ENCODE results near the gene LDB2.

The LDB2 gene

DNA sequence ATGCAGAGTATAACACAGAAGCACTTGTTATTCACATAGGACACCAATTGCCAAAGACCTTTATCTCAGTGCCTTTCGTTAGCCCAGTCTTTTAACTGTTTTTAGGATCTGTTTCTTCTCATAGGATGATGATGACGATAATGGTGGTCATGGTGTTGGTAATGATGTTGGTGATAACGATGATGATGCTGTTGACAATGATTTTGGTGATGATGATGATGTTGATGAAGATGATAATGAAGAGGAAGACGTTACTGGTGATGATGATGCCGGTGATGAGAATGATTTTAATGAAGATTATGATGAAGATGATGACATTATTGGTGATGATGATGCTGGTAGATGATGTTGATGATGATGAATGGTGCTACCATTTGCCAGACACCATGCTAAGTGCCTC, 29.8 kb downstream of the LDB2 start:
- no peaks in the 10 kb centered on the region for H3F3A ChIP-seq (ENCODE audit: control insufficient read depth, insufficient read depth)
- H3K79me2 ChIP-seq (ENCODE audit: control insufficient read depth, low read length): no peaks in the 10 kb centered on the region
- H3K36me3 ChIP-seq (ENCODE audit: control insufficient read depth, low read length): no peaks in the 10 kb centered on the region
- H3K4me1 ChIP-seq (ENCODE audit: control insufficient read depth, low read length): no peaks in the 10 kb centered on the region
- H3K27ac ChIP-seq (ENCODE audit: low read depth, low read length): no peak overlapping the region
- no peak for TF ChIP-seq EZH2phosphoT487 (IDR thresholded peaks at IDR 0.05; ENCODE audit: borderline replicate concordance, low read length)
- TF ChIP-seq, protein P1, sequence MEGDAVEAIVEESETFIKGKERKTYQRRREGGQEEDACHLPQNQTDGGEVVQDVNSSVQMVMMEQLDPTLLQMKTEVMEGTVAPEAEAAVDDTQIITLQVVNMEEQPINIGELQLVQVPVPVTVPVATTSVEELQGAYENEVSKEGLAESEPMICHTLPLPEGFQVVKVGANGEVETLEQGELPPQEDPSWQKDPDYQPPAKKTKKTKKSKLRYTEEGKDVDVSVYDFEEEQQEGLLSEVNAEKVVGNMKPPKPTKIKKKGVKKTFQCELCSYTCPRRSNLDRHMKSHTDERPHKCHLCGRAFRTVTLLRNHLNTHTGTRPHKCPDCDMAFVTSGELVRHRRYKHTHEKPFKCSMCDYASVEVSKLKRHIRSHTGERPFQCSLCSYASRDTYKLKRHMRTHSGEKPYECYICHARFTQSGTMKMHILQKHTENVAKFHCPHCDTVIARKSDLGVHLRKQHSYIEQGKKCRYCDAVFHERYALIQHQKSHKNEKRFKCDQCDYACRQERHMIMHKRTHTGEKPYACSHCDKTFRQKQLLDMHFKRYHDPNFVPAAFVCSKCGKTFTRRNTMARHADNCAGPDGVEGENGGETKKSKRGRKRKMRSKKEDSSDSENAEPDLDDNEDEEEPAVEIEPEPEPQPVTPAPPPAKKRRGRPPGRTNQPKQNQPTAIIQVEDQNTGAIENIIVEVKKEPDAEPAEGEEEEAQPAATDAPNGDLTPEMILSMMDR (IDR thresholded peaks at IDR 0.05; ENCODE audit: low read depth, low read length, poor library complexity, severe bottlenecking): no peak
- no peaks in the 10 kb centered on the region for H3K9me3 ChIP-seq (ENCODE audit: control insufficient read depth, insufficient read depth, low read length)
- no peaks in the 10 kb centered on the region for H3K27me3 ChIP-seq (ENCODE audit: control insufficient read depth, low read length)
- no peak overlapping the region for H3K4me2 ChIP-seq (ENCODE audit: low read length)
- no peaks in the 10 kb centered on the region for H4K20me1 ChIP-seq (ENCODE audit: control insufficient read depth, insufficient read depth, low read depth, low read length)
- H3K4me3 ChIP-seq (ENCODE audit: low read length): no peak overlapping the region
- no peaks in the 10 kb centered on the region for H3K9me2 ChIP-seq (replicated peaks; ENCODE audit: control insufficient read depth, low read length)

DNA sequence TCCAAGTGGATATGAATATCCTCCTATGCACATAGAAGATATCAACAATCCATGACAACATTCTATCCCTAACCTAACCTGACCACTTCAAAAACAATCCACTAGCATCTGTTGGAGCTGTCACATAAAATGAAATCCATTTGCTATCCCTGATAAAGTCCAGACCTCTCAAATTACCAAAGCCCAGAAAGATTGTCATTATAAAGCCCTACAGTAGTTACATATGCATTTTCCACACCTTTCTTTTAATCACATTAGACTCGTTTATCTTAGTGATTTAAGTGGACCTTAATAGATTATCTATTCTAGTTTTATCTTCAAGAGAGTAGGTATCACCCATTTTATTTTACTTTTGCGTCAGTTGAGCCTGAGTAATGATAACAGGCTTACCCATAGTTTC, 30.6 kb downstream of the LDB2 start:
- Histone ChIP-seq H3K79me2 (ENCODE audit: control insufficient read depth, low read length) (no peaks in the 10 kb centered on the region), H3K9me2 (replicated peaks; ENCODE audit: control insufficient read depth, low read length) (no peaks in the 10 kb centered on the region), H3F3A (ENCODE audit: control insufficient read depth, insufficient read depth) (no peaks in the 10 kb centered on the region), H4K20me1 (ENCODE audit: control insufficient read depth, insufficient read depth, low read depth, low read length) (no peaks in the 10 kb centered on the region), H3K27ac (ENCODE audit: low read depth, low read length) (no peak overlapping the region), H3K4me3 (ENCODE audit: low read length) (no peak overlapping the region), H3K9me3 (ENCODE audit: control insufficient read depth, insufficient read depth, low read length) (no peaks in the 10 kb centered on the region), H3K4me1 (ENCODE audit: control insufficient read depth, low read length) (no peaks in the 10 kb centered on the region), H3K27me3 (ENCODE audit: control insufficient read depth, low read length) (no peaks in the 10 kb centered on the region), H3K4me2 (ENCODE audit: low read length) (no peak overlapping the region), H3K36me3 (ENCODE audit: control insufficient read depth, low read length) (no peaks in the 10 kb centered on the region)
- no peak for TF ChIP-seq EZH2phosphoT487 (IDR thresholded peaks at IDR 0.05; ENCODE audit: borderline replicate concordance, low read length)
- TF ChIP-seq, protein P1 (IDR thresholded peaks at IDR 0.05; ENCODE audit: low read depth, low read length, poor library complexity, severe bottlenecking): no peak

DNA sequence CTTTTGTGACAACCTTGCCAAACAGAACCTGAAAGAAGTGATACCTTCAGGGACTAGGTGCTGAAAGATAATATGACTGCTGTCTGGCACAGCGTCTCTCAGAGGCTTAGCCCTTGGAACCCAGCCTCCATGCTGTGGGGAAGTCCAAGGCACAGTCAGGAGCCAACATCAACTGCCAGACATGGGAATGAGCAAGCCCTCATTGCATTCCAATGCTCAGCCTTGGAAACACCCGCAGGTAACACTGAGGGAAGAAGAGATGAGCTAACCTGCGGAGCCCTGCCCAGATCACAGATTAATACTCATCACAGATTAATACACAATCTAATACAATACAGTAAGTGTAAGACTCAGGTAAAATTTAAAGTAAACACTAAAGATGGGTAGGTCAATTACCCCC, 31.5 kb downstream of the LDB2 start:
- no peaks in the 10 kb centered on the region for H4K20me1 ChIP-seq (ENCODE audit: control insufficient read depth, insufficient read depth, low read depth, low read length)
- no peaks in the 10 kb centered on the region for H3K9me3 ChIP-seq (ENCODE audit: control insufficient read depth, insufficient read depth, low read length)
- H3K4me2 ChIP-seq (ENCODE audit: low read length): no peak overlapping the region
- no peaks in the 10 kb centered on the region for H3K4me1 ChIP-seq (ENCODE audit: control insufficient read depth, low read length)
- no peak overlapping the region for H3K4me3 ChIP-seq (ENCODE audit: low read length)
- no peak overlapping the region for H3K27ac ChIP-seq (ENCODE audit: low read depth, low read length)
- no peaks in the 10 kb centered on the region for H3K9me2 ChIP-seq (replicated peaks; ENCODE audit: control insufficient read depth, low read length)
- H3K27me3 ChIP-seq (ENCODE audit: control insufficient read depth, low read length): no peaks in the 10 kb centered on the region
- no peak for TF ChIP-seq EZH2phosphoT487 (IDR thresholded peaks at IDR 0.05; ENCODE audit: borderline replicate concordance, low read length)
- TF ChIP-seq, protein P1 (IDR thresholded peaks at IDR 0.05; ENCODE audit: low read depth, low read length, poor library complexity, severe bottlenecking): no peak
- H3K36me3 ChIP-seq (ENCODE audit: control insufficient read depth, low read length): no peaks in the 10 kb centered on the region
- no peaks in the 10 kb centered on the region for H3F3A ChIP-seq (ENCODE audit: control insufficient read depth, insufficient read depth)
- no peaks in the 10 kb centered on the region for H3K79me2 ChIP-seq (ENCODE audit: control insufficient read depth, low read length)

DNA sequence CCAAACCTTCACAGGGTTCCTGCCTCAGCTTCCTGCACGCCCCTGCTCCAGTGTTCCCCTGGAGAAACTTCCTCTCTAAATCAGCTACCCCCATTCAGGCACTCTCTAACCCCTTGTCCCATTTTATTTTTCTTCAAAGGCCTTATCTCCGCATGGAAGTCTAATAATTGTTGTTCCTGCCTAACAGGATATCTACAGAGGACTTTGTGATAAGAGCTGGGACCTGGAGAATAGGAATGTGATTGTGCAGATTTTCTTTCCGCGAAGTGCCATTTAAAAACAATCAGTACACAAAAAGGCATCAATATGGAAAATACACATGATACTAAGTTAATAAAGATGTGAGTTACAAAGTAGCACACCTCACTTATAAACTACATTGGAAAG, 32.6 kb downstream of the LDB2 start:
- Histone ChIP-seq H3K9me3 (ENCODE audit: control insufficient read depth, insufficient read depth, low read length) (no peaks in the 10 kb centered on the region), H3K4me1 (ENCODE audit: control insufficient read depth, low read length) (no peaks in the 10 kb centered on the region)
- no peak for TF ChIP-seq EZH2phosphoT487 (IDR thresholded peaks at IDR 0.05; ENCODE audit: borderline replicate concordance, low read length)
- TF ChIP-seq, protein P1 (IDR thresholded peaks at IDR 0.05; ENCODE audit: low read depth, low read length, poor library complexity, severe bottlenecking): no peak

More for the DNA sequence above, 32.6 kb downstream of the LDB2 start:
- Histone ChIP-seq H3K9me2 (replicated peaks; ENCODE audit: control insufficient read depth, low read length) (no peaks in the 10 kb centered on the region), H3K27ac (ENCODE audit: low read depth, low read length) (no peak overlapping the region), H3F3A (ENCODE audit: control insufficient read depth, insufficient read depth) (no peaks in the 10 kb centered on the region), H3K27me3 (ENCODE audit: control insufficient read depth, low read length) (no peaks in the 10 kb centered on the region), H3K4me2 (ENCODE audit: low read length) (no peak overlapping the region), H3K79me2 (ENCODE audit: control insufficient read depth, low read length) (no peaks in the 10 kb centered on the region), H3K4me3 (ENCODE audit: low read length) (no peak overlapping the region), H4K20me1 (ENCODE audit: control insufficient read depth, insufficient read depth, low read depth, low read length) (no peaks in the 10 kb centered on the region), H3K36me3 (ENCODE audit: control insufficient read depth, low read length) (no peaks in the 10 kb centered on the region)
